NCI-H226 (cell line): ENCODE data around the gene KRT33A.
"Not testable (repeated sequence)": the region's sequence is repeated elsewhere in the genome, so short reads cannot be mapped to it uniquely, and the experiment has no call there.

Source experiments
- DNase-seq: peaks from one replicate; pipeline ENCODE4 v3.0.0-alpha.2; 2015

Gene KRT33A

GRCh38 chr17:41360296-41360995, 9.8 kb upstream of the KRT33A start:
- DNase-seq: peak; percentile 99

- DNase-seq: no peak
These were observed 3.9 kb upstream of the KRT33A start for GRCh38 chr17:41354536-41354935.

GRCh38 chr17:41352597-41353366, 2.2 kb upstream of the KRT33A start:
- DNase-seq: no peak

DNA sequence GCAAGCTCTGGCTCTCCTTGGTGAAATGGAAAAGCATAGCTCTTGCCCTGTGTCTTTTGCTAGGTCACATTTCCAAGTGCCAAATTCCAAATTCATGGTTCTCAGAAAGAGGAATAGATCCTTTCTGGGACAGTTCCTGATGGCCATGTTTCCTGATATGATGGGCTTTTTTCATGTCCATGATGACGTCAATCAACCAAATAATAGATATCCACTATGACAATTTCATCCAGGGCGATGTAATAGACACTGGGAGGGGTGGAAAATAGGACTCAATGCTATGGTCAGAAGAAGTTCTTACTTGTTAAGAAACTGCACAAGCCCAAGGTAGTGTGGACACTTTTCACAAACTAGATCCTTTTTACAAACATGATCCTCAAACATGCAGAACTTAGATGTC, 549 bp upstream of the KRT33A start:
- no peak for DNase-seq

GRCh38 chr17:41347869-41348760, 2.5 kb downstream of the KRT33A start:
- peak; percentile 24 for DNase-seq

DNA sequence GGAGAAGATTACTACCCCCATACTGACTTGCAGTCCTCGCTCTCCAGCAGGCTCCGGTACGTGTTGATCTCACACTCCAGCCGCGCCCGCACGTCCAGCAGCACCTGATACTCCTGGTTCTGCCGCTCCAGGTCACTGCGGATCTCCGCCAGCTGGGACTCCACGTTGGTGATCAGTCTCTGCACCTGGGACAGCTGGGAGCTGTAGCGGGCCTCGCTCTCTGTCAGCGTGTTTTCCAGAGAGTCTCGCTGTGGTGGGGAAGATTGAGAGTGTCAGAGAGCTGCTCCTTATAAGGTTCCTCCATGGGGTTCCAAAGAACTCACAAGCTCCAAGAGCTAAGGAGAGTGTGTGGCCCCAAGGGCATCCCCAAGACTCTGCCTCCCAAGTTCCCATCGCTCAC, 4.2 kb downstream of the KRT33A start:
- DNase-seq: not testable (repeated sequence)

DNA sequence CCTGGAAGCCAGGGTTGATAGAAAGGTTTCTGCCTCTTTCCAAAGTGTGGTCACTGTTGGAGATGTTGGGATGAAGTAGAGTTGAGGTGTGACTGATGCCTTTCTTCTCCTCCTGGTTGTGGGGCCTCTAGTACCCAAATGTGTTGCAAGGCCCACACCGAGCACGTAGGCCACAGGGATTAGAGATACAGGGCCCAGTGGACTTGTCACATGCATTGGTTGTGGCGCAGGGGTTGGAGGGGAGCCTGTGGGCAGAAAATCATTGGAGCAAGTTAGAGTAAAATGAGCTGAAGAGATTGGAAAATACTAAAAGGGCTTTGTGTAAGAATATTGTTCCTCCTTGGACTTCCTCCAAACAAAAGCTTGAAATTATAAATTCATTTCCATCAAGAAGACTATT, 4.6 kb downstream of the KRT33A start:
- no peak for DNase-seq

DNA sequence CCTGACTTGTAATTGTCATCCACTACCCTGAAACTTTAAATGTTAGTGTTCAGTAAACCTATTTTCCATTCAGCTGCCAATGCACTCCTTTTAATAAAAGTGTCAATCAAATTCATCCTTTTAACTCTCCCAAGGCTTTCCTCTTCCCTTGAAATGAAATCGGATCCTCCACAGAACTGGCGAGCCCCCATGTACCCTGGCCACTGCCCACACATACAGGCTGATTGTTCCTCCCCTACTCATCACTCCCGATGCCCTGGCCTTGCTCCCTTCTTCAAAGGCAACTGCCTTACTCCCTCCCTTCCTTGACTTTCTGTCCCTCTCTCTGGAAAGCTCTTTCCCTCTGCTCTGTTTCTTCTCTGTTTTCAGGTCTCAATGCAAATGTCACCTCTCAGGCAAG, 7.6 kb downstream of the KRT33A start:
- DNase-seq: no peak

- DNase-seq: no peak
These were observed 9.4 kb downstream of the KRT33A start for GRCh38 chr17:41340934-41341861.

- no peak for DNase-seq
These were observed 10.1 kb downstream of the KRT33A start for GRCh38 chr17:41340494-41340893.

DNA sequence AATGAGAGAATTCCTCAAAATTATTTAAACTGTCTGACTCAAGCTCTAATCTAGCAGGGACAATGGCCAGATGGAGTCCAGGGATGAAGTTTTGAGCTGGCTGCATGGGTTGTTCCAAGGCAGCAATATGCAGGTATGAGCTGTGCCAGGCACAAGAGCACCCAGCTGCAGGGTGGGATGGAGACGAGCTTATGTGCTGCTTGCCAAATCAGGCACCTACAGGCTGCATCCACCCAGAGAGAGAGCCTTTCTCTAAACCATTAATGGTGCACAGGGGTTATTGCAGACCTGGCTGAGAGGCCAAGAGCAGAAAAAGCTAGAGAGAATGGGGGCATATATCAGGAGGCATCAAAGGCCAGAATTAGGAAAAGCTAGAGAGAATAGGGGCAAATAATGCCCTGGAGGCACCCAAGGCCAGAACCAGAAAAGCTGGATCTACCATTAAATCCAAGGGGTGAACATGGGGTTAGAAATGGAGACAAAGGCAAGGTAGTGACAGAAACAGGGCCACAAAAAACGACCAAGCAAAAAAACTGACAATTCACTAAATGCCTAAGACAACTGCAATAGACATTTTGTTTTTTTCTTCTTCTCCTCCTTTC, 11.0 kb downstream of the KRT33A start:
- DNase-seq: no peak

GRCh38 chr17:41338961-41339485, 11.6 kb downstream of the KRT33A start:
- DNase-seq: no peak

DNA sequence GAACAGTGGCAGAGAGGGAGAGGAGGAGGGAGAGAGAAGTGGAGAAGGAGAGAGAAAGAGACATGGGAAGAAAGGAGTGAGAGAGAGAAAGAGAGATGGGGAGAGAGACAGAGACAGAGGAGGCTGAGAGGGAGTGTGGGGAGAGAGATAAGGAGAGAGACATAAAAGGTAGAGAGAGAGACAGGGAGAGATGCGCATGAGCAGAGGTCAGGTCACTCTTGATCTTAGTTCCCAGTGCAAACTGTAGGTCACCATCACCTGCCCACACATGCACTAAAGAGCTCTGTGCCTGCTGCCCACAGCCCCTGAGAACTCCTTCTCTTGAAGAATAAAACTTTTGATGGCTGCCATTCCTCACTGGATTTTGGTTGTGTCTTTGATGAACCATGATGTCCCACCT, 14.9 kb downstream of the KRT33A start:
- no peak for DNase-seq

- no peak for DNase-seq
These were observed 16.0 kb downstream of the KRT33A start for GRCh38 chr17:41334385-41335305.

DNA sequence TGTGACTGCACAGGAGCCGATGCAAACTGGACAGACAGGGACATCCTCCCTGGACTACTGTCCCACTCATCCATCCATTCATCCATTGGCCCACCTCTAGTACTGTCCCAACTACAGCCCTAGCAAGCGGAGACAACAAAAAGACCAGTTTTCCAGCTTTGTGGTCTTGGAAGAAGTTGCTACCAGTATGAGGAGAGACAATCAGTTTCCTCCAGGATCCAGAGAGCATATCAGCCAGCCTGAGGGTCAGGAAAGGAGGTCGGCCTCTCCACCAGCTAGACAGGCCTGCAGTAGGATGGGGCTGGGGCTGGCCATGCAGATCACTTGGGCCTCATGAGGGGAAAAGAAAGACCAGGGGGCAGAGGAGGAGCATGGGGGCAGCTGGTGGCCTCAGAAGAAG, 16.8 kb downstream of the KRT33A start:
- DNase-seq: no peak

- no peak for DNase-seq
These were observed 17.5 kb downstream of the KRT33A start for GRCh38 chr17:41333098-41333497.

DNA sequence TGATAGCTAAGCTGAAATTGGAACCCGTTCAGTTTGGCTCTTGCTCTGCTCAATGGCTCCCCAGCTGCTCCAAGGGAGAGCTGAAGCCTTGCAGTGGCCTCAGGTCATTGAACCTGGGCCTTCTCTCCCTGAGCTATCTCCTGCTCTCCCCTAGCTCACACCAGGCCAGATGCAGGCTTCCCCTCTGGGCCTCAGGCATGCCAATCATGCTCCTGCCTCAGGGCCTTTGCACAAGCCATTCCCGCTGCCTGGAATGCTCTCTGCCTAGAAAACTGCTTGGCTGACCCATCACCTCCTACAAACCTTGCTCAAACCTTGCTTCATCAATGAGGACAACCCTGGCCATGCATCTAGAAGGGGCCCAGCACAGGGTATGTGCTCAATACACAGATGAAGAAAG, 18.4 kb downstream of the KRT33A start:
- no peak for DNase-seq

DNA sequence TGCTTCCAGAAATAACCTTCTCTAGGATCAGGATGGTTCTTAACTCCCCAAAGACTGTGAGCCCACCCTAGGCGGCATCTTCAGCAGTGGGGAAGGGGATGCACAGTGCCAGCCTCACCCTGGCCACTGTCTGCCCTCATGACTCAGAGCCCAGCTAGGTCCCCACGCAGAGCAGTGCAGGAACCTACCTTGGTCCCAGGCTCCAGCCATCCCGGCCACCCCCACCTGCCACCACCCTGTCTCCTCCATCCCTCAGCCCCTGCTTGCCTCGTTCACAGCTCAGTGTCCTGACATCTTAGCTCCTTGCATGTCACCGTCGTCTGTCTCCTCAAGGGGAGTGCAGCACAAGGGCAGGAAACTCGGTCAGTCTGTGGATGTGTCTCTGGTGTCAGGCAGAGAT, 19.0 kb downstream of the KRT33A start:
- DNase-seq: no peak

DNA sequence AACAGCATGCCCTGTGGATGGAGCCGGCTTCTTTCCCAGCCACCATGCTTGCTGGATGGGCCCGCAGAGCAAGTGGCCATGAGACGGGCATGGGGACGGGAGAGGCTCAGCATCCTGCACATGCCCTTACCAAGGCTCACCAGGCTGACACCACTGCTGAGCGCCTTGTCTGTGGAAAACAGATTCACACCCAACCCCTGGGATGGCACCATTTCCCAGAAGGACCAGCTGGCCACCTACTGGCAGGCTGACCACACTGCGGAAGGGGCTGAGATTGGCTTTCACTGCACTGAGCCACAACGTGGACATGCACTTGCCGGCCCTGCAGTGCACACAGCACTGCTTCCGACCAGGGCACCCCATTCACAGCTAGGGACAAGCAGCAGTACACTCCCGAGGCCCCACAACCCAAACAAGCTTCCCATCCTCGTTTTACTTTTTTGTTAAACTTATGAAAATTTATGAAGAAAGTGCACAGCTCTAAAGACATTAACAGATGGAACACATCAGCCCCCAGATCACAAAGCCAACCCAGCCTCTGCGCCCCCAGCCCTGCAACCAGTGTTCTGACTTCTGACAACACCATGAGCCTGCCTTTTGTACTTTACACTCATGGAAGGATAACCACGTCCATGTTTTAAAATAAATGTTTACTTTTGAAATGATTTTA, 21.2 kb downstream of the KRT33A start:
- DNase-seq: no peak

DNA sequence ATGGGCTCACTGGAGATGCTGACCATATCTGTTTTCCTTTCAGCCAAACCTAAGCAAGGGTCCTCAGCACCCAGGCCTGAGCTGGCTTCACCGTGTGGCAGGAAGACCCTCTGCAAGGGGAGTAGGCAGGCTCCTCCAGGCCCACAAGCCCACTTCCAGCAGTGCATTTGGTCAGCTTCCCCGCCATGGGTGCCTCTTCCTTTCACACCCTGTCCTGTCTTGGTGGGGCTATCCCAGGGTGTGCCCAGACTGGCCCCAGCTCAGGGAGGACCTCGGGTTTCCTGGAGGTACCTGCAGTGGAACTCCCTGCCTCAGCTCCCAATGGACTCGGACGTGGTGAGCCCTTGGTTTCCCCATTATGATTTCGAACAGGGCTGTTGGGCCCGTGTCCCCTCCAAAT, 22.4 kb downstream of the KRT33A start:
- DNase-seq: no peak
